ENCODE data around the gene EXD3.

The EXD3 gene

DNA sequence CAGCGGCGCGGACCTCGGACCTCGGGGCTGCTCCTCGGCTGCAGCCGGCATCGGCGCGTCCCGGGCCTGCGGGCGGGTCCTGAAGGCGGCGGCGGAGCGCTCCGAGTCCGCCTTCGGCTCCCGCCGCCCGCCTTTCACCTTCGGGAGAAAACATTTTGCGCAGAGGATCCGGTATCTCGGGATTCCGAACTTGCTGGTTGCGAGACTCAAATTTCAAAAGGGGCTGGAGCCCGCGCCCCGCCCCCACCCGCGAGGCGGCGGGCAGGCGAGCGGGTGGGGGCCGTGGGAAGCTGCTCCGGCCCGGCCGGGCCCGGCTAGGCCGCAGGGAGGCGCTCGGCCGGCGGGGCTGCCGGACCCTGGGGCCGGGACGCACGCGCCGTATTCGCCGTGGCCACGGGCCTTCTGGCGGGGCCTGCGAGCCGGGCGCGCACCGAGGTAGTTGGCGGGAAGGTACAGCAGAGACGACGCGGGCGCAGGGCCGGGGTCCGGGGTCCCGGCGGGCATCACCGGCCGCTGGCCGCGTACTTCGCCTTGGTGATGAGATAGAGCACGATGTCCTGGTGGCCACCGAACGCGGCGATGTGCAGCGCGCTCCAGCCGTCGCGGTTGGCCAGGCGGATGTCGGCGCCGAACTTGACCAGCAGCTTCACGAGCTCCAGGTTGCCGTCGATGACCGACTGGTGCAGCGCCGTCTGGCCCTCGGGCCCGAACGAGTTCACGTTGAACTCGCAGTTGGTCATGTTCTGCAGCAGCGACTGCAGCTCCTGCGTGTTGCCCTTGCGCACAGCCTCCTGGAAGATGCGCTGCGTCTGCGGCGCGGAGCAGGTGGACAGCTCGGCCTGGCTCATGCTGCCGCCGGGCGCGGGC lies 121.6 kb downstream of the EXD3 start:
- no peak for DNase-seq

DNA sequence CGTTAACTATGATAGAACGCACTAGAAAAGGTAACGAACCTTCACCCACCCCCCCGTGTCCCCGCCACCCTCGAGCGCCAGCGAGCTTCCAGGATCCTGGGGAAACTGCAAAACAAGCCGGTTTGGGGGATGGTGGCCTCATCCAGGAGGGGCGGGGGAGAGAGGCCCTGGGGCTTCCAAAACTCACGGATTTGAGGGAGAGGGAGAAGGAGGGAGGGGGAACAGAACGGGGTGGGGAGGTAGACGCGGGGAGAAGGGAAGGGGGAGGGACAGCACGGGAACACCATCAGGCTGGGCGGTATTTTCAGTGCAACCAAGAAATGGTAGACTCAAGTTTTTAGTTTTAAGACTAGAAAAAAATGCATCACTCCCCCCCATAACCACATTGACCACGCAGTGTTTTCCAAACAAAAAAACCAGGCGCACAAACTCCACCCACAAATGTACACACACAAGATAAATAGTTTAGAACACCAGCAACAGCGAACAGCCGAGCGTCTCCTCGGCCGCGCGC lies 122.3 kb downstream of the EXD3 start:
- no peak for DNase-seq

DNA sequence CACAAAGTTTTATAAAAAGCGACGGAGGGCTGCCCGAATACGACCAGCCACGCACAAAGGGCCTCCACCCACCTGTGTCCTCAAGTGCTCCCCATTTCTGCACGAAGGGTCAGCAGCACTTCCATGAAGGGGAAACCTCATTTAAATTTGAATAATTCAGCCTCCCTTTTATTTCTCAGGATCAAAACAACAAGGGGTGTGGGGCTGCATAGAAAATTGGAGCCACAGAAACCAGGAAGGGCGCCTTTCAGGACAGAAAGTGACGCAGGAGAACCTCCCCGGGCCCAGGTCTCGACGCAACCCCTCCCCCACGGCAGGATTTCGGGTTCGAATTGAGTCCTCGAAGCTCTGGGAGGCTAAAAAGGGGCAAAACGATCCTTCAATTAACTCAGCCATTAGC lies 123.0 kb downstream of the EXD3 start:
- no peak for DNase-seq

DNA sequence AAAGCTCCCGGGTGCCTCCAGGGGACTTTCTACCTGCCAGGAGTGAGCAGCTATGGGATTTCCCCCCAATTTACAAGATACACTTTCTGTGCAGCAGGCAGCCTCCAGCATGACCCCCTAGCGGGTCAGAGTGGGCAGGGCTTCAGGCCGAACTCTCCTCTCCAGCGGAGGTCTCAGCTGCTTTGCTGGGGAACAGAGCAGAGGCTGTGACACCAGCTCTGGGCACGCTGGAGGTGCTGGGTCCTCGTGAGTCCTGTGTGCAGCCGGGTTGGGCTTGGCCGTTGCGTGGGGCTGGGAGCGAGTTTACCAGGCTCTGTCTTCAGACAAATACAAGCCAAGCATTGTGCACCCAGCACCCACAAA lies 123.8 kb downstream of the EXD3 start:
- no peak for DNase-seq

DNA sequence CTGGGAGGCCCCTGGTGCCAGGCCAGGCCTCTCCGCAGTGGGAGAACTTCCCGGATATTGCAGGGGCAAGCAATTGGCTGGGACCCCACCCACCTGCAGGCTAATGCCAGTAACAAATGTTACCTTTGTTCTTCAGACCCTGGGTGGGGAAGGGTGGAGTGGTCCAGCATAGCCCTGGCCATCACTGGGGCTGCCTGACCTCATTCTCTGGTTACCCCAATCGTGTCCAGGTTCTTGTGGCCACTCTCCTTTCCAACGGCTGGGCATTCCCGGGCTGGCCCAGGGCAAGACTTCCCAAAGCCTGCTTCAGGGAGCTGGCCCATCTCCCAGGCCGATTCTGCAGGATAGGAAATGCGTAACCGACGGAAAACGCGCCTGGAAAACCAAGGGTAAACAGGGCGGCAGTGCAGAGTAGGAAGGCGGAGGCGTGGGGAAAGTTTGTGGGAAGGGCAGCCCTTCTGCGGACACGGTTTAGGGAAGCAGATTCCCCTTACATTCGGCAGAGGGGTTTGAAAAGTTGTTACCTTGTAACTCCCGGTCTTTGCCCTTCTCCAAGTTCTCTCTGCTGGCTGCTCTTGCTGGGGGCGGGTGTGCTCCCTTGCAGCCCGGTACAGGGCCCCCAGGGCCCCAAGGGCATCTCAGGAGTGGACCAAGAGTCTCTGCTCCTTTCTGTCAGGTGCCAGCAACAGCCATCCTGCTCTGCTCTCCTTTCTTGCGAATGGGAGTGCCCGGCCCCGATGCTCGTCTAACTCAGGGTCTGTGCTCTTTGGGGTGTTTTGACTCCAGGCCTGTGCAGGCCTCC lies 124.4 kb downstream of the EXD3 start:
- DNase-seq = no peak

DNA sequence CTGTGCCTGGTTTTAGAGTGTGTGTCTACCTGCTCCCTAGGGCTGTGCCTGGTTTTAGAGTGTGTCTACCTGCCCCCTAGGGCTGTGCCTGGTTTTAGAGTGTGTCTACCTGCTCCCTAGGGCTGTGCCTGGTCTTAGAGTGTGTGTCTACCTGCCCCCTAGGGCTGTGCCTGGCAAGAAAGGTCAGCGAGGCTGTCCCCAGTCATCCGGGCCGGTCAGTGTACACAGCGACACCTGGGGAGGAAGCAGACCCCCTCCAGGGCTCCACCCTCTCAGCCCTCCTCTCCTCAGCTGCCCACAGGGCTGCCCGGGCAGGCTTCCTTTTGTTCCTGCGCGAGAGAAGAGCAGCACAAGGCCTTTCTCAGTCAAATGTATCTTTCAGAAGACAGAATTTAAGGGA lies 125.0 kb downstream of the EXD3 start:
- no peak for DNase-seq

GRCh38 chr9:137296670-137297664 lies 126.0 kb downstream of the EXD3 start:
- no peak for DNase-seq

GRCh38 chr9:137295849-137296669 lies 126.9 kb downstream of the EXD3 start:
- DNase-seq = no peak

DNA sequence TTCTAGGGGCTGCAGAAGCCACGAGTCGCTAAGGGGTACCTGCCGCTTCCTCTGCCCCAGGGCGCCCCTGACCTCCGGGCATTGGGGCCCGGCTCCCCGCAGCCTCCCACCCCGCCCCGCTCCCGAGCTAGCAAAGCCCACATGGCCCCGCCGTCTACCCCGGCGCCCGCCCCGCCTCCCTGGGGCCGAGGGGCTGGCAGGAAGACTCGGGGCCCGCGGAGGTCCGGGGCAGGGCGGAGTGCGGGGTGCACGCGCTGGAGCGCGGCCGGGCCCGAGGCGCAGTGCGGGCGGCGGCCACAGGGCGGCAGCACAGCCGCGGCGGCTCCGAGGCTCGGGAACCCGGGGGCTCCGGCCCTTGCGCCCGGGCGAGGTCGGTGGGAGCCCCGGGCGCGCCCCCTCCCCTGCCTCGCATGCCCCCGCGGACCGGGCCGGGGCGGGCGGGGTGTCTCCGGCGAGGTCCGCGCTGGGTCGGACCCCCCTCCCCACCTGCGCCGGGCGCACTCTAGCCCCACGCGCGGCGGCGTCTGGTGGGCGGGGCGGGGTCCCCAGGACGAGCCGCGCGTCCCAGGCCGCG lies 127.6 kb downstream of the EXD3 start:
- DNase-seq = no peak

- no peak for DNase-seq
Observed at GRCh38 chr9:137294681-137295237, 128.2 kb downstream of the EXD3 start.

GRCh38 chr9:137294091-137294680 lies 128.8 kb downstream of the EXD3 start:
- DNase-seq = no peak

DNA sequence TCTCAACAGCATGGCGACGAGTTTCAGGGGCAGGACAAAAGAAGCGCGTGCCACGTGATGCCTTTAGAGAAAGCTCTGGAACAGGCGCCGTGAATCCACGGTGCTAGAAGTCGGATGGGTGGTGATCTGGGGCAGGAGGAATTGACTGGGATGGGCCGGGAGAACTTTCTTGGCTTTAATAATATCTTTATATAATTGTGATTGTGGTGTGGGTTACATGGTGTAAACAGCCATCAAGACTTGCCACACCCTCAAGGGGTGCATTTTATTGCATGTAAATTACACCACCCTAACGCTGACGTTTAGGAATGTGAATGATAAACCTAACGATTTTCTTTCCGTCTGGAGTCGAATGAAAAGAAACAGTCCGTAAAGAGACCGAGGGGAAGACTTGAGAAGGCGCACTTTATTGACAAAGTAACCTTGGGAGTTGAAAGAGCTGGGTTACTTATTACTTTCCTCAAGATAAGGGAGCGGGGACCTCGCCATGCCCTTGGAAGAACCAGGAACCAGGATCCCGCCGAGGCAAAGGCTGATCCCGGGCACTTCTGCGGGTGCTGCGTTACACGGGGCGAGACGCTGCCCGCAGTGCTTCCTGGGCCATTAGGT lies 129.4 kb downstream of the EXD3 start:
- DNase-seq = no peak

DNA sequence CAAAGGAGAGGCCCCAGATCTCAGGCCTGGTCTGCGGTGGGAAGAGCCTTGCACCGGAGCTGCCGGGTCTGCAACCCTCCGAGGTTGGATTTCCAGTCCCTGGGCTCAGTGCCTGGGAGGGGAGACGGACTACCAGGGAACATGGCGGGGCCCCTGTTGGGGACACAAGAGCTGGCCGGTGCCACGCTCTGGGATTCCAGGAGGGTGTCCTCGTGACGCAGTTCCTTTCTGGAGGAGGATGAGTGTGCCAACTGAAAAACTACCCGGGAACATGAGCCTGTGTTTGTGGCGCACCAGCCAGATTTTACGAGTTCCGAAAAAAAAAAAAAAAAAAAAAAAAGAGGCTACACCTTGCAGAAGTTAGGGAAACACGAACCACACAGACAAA lies 129.9 kb downstream of the EXD3 start:
- DNase-seq = no peak

DNA sequence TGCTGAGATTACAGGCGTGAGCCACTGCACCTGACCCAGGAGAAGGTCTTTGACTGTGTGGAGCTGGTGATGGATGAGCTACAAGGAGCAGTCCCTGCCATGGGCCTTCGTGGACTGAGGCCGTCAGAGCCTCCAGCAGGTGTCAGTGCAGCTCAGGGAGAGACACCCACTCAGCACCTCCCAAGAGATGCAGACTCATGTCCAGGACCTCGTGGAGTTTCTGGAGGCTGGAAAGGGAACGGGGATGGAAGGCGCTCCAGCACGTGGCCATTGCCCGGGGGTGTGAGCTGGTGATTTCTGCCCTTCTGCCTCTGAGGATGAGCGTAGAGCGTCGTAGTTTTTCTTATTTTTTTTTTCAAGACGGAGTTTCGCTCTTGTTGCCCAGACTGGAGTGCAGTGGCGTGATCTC lies 136.0 kb downstream of the EXD3 start:
- DNase-seq = no peak

DNA sequence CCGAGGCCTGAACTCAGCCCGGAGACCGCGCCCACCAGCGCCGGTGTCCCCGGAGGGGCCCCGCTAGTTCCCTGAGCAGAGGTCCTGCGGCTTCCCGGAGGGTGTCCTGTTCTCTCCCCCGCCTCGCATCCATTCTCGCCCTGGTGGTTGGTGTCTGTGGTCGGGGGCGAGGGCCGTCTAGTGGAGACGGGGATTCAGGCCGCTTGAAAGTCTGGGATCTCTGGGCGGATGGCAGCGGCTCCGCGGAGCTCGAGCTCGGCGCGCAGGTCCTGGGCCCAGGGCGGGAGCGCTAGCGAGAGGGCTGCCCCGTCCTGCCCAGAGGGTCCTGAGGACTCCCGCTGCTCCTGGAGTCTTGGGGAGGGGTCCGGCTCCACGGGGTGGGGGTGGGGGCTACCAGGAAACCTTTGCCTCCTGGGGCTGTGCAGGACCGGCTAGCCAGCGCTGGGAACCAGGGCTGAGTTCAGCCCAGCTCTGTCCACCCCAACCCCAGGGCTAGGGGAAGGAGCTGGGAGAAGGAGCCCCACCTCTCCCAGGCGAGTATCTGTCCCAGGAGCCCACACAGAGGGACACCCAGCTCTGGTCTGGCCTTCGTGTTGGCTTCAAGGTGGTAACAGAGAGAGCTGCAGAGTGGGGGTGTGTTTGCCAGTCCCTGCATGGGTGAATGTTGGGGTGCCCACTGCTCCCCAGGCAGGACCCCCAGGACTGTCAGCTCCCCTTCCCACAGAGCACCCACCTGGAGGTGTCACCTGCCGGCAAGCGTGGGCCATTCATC lies 141.4 kb downstream of the EXD3 start:
- DNase-seq = no peak

DNA sequence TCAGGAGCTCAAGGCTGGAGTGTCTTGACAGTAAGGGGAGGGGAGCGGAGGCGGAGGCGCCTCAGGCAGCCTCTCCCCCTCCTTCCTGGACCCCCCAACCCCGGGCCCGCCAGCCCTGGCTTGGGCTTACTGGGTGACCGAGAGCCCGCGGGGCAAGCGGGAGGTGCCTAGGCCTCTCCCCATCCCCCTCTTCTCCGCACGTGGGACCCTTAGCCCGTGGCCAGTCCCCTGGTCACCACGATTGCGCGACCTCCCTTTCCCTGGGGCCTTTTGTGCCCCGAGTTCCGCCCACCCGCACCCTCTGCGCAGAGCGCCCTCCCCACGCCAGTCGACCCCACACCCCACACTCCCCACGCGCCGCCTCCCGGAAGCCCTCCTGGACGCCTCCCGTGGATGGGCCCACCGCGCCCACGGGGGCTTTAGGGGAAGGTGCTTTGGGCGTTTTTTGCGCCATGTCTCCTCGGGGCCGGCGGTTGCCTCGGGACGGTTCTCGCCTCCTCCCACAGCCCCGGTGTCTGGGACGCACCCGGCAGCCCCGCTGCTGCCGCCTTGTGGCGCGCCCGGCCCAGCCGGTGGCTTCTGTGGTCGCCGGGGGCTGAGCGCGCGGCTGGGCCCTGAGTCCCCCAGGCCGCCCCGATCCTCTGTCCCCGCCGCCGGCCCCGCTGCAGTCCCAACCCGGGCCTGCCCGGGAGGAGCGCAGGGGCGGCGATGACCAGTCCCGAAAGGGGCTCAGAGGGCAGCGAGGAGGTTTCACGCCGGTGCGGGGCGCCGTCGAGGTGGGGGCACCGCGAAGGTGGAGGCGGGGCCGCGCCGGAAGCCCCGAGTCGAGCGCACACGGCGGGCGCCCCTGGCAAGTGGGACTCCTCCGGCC lies 142.3 kb downstream of the EXD3 start:
- no peak for DNase-seq

DNA sequence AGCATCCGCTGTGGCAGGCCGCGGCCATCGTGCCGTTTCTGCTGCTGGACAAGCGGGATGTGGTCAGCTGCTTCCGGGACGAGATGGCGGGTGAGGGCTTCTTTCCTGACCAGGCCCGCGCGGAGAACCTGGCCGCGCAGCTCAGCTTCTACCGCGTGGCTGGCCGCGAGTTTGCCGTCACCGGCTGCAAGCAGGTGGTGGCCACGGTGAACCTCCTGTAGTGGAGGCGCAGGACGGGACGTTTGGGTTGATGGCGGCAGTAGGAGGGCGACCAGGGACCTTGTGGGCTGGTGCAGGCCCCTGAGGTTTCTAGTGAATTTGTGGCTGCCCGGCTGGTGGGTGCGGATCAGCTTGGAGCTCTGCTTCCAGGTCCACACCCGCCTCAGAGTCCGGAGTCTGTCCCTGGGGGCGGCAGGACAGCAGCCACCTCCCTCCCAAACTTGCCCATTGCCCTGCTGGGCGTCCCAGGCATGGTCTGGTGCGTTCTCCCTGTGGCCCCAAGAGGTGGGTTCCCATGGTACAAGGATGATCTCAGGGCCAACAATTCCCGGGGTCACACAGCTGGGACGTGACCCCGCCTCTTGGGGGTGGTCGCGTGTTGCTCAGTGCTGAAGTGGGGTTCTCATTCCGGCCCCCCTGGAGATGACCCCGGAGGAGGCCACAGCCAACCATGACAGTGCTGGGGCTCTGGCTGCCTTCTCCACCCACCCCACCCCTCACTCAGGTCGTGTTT lies 143.1 kb downstream of the EXD3 start:
- DNase-seq = no peak

All from amniotic stem cell (primary cell).